SKM-1 (cell line): ENCODE results near the gene ITGB3.
"Not testable (repeated sequence)": the region's sequence is repeated elsewhere in the genome, so short reads cannot be mapped to it uniquely, and the experiment has no call there.

Experiments used
- DNase-seq: peaks from one replicate; lab custom pipeline; 2025; ENCODE audit not compliant: unreplicated experiment; lab: John Stamatoyannopoulos, UW

ITGB3 gene

DNA sequence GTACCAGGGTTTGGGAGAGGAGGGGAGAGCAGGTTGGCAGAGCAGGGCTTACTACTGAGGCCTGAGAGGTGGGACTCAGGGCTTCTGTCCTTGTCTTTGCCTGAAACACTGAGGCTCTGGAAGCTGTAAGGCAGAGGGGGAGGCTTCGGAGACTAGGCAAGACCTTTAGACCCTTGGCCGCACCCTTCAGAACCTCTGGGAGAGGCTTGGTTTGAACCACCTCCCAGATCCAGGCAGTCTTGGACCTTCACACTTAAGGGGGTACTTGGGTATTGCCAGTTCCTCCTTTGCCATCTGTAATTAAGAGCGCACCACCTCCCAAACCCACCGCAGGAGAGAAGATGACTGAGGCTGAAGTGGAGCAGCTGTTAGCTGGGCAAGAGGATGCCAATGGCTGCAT lies 31.6 kb upstream of the ITGB3 start:
- no peak for DNase-seq

DNA sequence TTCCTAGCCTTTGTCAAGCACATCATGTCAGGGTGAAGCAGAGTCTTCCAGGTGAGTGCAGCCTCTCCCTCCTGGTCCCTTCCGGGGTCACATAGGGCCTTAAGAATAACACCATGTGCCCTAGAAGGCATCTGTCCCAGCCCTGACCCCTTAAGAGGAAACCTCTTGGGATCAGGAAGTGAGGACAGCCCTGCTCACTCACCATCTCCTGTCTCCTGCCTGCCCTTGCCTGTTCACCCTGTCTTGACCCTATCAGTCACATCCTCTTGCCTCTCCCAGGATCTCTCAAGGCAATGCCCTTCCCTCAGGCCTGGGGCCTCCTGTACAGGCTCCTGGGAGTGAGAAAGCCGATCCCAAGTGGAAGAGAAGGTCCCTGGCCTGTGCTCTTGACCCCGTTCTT lies 30.6 kb upstream of the ITGB3 start:
- no peak for DNase-seq

DNA sequence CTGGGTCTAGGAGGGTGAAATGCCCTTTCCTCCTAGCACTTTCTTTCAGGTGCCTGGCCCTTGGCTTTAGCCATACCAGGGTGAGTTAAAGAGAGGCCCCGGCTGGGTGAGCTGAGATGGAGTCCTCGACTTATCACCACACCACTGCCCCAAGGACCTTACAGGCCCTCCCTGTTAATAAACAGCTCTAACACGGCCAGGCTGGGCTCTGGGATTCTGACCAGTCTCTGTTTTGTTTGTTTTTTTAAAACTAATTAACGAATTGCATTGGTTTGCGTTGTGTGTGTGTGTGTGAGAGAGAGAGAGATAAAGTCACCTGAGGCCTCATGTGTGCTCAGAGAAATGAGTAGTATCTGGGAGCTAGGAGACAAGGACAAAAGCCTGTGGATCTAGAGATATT lies 30.2 kb upstream of the ITGB3 start:
- DNase-seq, result no peak

DNA sequence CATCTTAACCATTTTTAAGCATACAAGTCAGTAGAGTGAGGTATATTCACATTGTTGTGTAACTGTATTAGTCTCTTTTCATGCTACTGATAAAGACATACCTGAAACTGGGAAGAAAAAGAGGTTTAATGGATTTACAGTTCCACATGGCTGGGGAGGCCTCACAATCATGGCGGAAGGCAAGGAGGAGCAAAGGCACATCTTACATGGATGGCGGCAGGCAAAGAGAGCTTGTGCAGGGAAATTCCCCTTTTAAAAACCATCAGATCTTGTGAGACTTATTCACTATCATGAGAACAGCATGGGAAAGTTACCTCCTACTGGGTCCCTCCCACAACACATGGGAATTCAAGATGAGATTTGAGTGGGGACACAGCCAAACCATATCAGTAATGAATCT lies 29.6 kb upstream of the ITGB3 start:
- not testable (repeated sequence) for DNase-seq

DNA sequence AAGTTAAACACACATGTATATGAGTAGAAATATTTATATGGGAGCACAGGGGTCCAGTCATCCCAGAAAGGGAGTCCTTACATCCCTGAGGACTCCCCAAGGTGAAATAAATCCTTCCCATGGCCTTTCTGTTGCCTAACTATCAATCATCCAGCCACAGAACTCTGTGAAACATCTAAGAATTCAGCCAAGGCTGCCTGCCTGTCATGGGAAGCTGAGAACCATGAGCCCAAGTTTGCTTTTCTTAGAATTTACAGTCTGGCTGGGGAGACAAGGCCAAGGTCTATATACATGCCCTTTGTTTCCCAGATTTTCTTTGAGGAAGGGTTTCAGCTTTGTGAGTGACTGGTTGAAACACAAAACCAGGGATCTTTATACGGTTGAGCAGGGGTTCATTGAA lies 28.7 kb upstream of the ITGB3 start:
- no peak for DNase-seq

DNA sequence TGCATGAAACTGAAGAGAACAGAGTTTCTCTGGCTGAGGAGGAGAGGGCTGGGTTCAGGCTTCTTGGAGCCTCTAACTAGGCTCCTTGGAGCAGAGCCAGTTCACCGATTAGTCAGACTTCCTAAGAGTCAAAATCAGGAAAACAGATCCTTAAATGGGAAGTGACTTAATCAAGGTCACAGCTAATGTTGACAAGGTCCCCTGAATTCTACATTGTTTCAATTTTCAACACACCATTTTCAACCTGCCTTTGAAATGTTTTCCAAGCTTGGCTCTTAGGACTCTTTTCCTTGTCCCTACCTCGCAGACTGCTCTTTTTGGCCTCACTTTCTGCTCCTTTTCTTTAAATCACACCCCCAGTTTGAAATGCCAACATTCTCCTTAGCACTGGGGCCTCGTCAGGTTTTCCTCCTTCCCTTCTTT lies 28.2 kb upstream of the ITGB3 start:
- DNase-seq, result no peak

DNA sequence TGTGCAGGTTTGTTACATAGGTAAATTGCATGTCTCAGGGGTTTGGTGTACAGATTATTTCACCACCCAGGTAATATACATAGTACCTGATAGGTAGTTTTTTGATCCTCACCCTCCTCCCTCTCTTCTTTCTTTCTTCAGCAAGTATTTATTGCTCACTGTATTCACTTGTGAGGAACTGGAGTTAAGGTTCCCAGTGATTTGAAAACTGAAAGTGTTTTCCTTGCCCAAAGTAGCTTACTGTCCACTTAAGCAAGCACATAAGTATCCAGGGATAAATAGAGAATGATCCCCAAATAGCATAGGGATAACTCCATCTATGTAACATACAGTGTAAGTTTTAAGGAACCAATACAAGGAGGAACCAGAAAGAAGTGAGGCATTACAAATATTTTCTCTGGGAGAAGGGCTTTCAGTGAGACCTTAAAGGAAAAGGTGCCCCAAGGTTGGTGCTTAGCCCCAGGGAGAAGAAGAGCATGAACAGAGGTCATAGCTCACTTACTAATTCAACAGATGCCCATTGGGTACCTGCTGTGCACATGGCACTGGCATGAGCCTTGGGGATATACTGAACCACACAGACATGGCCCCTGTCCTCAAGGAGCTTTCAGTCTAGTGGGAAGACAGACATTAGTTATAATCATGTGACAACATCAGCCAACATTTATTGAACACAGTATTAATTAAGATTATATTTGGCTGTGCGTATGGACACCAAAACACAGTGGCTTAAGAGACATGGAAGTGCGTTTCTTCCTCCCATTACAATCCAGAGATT lies 27.5 kb upstream of the ITGB3 start:
- no peak for DNase-seq

DNA sequence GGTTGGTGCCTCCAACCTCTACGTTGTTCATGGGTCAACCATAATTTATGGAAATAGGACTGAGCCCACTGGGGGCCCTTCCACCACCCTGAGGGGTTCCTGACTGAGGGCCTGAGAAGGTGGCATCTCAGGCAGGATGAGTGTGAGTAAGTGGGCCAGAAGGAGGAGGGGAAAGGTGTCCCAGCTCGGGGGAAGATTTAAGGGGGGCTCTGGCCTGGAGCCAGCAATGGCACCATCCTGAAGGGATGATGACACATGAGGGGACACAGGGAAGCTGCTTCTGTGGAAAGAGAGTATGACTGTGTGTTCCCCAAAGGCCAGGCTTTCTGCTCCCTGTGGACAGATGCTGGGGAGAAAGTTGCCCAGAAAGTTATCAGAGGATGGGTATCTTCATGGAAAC lies 25.8 kb upstream of the ITGB3 start:
- DNase-seq, result no peak

DNA sequence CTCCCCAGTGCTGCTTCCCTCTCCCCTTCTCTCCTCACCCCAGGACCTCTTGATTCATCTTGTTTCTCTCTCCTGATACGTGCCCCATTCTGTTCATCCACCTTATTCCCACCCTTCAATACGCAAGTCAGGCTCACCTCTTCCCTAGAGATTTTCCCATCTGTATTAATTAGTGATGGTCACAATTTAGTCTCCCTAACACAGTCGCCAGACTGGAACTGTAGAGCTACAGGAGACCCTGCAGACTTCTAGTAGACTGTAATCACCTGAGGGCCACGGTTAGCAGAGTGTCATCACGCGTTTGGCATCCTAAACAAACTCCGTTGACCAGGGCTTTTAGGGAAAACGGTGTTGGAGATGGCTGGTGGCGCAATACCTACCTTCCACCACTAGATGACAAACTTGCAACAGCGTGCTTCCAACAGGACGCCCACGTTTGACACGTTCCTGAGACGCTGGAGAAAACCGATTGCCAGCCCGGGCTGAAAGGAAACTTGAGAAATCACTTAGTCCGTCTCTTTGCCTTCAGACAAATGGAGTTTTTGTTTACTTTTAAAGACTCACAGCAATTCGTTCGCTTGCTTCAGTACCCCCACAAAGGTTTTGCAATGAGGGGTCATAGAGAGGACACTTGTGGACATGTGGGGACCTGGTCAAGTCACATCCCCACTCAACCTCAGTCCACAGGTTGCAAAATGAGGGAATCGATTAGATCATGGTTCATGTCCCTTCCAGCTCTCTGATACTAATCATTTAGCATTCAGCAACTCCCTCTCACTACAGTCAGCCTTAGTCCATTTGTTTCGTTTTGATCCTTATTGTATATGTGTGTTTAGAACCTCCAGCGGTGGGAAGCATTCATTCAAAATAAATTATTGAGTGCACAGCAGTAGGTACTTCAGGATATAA lies 23.8 kb upstream of the ITGB3 start:
- peak; percentile 91 for DNase-seq

DNA sequence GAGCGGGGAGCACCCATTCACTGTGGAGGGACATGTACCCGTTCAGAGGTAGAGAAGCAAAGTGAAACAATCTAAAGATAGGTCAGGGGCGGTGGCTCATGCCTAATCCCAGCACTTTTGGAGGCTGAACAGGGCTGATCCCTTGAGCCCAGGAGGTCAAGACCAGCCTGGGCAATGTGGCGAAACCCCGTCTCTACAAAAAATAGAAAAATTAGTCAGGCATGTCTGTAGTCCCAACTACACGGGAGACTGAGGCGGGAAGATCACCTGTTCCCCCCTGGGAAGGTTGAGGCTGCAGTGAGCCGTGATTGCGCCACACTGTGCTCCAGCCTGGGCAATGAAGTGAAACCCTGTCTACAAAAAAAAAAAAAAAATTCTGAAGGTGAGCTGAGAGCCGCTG lies 22.8 kb upstream of the ITGB3 start:
- no peak for DNase-seq

DNA sequence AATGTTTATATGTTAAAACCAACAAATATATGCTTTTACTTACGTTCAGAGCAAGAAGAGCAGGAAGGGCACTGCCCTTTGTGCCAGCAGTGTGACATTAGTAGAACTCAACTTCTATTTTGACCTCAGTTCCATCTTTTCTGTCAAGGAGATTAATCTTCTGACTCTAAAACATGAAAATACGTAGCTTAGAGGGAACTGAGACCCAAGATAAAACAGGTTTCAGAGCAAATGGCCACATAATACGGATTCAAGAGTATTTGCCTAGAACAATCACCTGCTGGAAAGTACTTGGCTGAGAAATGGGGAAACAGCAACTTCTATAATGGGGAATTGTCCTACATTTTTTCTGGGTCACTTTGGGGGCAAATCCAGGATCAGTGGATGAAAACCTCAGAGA lies 22.3 kb upstream of the ITGB3 start:
- no peak for DNase-seq

DNA sequence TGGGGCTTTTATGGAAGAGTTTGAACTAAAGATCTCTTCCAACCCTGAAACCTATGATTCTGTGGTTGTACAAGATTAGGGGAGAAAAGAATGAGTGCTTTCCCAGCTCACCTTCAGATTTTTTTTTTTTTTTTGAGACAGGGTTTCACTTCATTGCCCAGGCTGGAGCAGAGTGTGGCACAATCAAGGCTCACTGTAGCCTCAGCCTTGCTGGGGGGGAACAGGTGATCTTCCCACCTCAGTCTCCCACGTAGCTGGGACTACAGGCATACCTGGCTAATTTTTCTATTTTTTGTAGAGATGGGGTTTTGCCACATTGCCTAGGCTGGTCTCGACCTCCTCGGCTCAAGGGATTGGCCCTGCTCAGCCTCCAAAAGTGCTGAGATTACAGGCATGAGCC lies 21.8 kb upstream of the ITGB3 start:
- DNase-seq, result no peak

DNA sequence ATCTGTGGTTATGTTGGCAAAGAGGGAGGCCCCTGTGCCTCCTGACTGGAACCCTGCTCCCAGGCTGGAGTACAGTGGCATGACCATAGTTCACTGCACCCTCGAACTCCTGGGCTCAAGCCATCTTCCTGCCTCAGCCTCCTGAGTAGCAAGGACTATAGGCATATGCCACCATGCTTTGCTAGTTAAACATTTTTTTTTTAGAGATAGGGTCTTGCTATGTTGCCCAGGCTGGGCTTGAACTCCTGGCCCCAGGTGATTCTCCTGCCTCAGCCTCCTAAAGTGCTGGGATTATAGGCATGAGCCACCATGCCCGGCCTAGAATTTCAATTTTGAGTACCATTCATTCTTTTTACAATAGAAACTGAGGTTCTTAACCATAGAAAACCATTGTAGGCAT lies 21.2 kb upstream of the ITGB3 start:
- DNase-seq, result no peak

DNA sequence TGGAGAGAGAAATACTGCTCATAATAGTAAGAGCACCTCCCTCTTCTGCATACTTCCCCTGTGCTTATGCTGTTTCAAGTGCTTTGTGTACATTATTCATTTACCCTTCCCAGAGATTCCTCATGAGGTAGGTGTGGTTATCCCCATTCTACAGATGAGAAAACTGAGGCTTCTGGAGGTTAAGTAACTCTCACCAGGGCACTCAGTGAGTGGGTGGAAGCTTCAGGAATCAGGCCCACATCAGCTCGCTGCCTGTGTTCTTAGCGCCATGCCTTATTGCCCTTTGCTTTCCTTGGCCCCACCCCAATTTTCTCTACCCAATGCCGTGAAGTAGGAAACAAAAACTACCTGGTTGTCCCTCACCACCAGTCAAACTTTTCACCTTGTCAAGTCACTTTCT lies 18.1 kb upstream of the ITGB3 start:
- DNase-seq, result no peak

DNA sequence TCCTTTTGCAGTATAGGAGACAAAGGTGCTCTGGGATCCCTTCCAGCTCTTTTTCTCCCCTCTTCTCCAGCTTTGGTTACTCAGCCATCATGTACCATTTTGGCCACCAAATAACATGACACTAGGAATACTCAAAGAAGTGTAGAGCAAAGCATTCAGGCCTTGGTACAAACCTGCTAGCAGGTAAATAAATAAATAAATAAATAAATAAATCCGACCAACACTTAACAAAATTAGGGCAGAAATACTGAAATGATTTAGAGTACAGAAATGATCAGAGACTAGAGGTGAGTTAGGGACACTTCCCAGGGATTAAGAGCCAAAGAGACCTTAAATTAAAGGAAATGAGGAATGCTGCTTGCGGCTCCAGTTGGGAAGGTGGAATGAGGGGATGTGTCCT lies 17.7 kb upstream of the ITGB3 start:
- DNase-seq, result no peak

DNA sequence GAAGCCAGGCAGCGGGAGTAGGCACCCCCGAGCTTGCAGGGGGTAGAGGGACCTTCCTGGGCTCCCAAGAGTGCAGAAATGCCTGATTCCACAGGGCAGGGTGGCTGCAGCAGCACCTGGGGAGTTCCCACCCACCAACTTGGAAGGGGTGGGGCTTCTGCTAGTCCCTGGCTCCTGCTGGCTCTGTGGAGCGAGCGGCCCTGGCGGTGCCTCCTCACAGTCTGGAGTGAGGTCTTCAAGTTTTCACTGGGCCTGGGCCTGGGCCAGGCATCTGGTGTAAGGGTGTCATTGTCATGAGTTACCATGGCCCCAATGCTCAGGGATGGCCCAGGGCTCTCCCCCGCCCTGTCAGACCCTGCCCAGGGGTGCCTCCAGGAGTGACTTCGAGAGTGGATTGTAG lies 15.8 kb upstream of the ITGB3 start:
- DNase-seq, result no peak

DNA sequence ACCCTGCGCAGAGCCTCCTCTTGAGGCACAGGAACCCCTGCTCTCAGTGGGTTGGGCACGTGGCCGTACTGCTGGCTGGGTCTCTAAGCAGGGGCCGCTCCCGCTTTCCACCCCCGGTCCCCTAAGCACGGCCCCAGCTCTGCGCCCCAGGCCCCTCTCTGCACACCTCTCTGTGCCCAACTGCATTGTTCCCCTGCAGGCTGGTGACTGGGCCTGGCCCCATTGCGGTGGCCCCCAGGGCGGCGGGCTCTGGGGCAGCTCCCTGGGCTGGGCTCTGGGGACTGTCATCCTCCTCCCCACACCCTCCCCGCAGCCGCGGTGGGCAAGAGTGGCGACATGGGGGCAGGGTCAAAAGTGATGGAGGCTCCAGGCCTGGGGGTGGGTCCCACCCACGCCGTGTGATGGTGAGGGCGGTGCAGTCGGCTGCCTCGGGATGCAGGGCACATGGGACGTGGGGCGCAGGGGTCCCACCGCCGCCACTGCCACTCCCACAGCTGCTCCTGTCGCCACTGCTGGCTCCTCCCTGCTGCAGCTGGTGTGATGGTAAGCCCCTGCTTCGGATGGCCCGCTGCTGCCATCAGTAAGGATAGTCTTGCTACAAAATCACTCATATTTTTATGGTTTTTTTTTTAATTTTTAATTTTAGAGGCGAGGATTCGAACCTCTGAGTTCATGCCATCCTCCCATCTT lies 15.2 kb upstream of the ITGB3 start:
- DNase-seq, result no peak

DNA sequence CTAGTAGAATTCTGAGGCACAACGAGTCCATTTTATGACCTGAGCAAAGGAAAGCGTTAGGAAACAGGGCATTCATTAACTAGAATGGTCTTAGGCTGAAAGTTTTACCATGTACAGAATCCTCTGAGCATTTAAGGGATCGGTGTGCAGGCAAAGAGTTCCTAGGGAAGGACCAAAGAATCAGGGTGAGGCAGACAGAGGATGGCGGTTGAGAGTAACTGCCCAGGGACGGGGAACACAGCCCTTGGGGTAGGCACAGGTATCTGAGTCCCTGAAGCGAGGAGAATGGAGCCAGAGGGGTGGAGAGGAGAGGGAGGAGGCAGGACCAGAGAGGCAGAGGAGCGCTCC lies 14.0 kb upstream of the ITGB3 start:
- DNase-seq, result no peak

DNA sequence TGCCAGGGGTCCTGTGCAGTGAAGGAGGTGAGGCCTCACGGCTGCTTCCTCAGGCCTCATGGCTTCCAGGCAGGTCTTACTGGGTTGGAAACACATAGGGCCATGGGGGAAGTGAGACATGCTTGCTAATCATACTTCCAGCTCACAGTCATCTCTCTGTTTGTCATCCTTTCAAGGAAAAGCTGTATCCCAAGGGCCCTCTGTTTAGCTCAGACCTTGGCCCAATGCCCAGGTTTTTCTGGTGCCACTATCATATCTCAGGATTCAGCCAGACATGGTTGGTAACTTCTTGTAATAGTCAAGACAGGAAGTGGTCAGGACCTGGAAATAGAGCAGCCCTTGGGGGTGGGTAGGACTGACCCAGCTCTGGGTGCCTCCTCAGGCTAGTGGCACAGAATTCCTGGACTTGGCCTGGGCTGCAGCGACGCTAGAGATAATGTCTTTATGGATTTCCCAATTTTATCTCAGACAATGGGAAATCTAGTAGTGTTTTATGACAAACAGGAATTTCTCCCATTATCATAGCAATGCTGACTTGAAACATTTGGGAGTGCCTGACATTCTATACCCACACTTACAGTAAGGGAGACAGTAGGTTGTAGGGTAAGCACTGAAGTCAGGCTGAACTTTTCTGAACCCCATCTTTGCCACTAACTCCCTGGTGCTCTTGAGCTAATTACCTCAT lies 13.5 kb upstream of the ITGB3 start:
- peak; percentile 41 for DNase-seq

DNA sequence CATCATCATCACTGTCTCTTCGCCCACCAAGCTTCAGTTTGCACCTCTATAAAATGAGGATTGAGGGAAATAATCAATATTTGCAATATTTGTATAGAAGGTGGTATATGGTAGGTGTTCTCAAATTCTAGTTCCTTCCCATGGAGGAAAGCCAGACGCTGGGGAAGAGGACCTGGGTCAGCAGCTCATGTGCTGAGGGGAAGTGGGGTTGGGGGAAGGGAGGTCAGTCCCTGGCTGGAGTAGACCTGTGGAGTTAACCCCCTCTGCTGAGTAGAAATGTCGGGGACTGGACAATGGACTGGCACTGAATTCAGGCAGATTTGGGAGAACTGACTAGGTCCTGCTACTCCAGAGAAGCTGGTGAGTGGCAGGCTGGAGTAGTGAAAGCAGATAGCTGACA lies 12.8 kb upstream of the ITGB3 start:
- DNase-seq, result peak; percentile 10

DNA sequence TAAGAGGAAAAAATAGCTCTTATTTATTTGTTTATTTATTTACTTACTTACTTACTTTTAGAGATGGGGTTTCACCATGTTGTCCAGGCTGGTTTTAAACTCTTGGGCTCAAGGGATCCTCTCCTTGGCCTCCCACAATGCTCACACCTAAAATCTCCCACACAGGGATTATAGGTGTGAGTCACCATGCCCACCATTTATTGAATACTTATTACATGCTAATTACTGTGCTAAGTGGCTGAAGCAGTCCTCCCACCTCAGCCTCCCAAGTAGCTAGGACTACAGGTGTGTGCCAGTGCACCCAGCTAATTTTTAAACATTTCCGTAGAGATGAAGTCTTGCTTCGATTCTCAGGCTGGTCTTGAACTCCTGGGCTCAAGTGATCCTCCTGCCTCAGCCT lies 11.0 kb upstream of the ITGB3 start:
- no peak for DNase-seq
